ENCODE results near the gene TSHZ3. TPM values are rescaled to one million over a fixed set of nuclear protein-coding genes. Genes with fewer than 3 reads are reported as not detected.

Gene TSHZ3
- total RNA-seq, 1 experiment from 2014 or later, result 0.05 TPM

- no peak for ATAC-seq
- TF ChIP-seq MAX (IDR thresholded peaks at IDR 0.05) (no peak), SIN3A (IDR thresholded peaks at IDR 0.05; ENCODE audit: low read depth) (no peak), ZNF274 (IDR thresholded peaks at IDR 0.05; ENCODE audit: low read depth, low read length) (no peak), SRF (IDR thresholded peaks at IDR 0.05; ENCODE audit: low read depth) (no peak), TCF7L2 (IDR thresholded peaks at IDR 0.05; ENCODE audit: borderline replicate concordance, extremely low read depth, insufficient read depth, insufficient read length) (no peak), FOSL1 (IDR thresholded peaks at IDR 0.05; ENCODE audit: low read depth) (no peak), CBX3 (IDR thresholded peaks at IDR 0.05; ENCODE audit: low read depth) (no peak), CEBPB (IDR thresholded peaks at IDR 0.05; ENCODE audit: low read depth) (no peak), EZH2phosphoT487 (IDR thresholded peaks at IDR 0.05; ENCODE audit: borderline replicate concordance) (no peak), POLR2A (IDR thresholded peaks at IDR 0.05; ENCODE audit: borderline replicate concordance, extremely low read depth, insufficient read depth, insufficient read length) (no peak), EZH2 (IDR thresholded peaks at IDR 0.05) (no peak), SP1 (IDR thresholded peaks at IDR 0.05; ENCODE audit: low read depth) (no peak), JUND (IDR thresholded peaks at IDR 0.05) (no peak), ELF1 (IDR thresholded peaks at IDR 0.05; ENCODE audit: borderline replicate concordance, low read depth) (no peak), EGR1 (IDR thresholded peaks at IDR 0.05; ENCODE audit: low read depth) (no peak), POLR2AphosphoS5 (IDR thresholded peaks at IDR 0.05; ENCODE audit: low read depth, low read length) (no peak)
- TF ChIP-seq, protein P1, sequence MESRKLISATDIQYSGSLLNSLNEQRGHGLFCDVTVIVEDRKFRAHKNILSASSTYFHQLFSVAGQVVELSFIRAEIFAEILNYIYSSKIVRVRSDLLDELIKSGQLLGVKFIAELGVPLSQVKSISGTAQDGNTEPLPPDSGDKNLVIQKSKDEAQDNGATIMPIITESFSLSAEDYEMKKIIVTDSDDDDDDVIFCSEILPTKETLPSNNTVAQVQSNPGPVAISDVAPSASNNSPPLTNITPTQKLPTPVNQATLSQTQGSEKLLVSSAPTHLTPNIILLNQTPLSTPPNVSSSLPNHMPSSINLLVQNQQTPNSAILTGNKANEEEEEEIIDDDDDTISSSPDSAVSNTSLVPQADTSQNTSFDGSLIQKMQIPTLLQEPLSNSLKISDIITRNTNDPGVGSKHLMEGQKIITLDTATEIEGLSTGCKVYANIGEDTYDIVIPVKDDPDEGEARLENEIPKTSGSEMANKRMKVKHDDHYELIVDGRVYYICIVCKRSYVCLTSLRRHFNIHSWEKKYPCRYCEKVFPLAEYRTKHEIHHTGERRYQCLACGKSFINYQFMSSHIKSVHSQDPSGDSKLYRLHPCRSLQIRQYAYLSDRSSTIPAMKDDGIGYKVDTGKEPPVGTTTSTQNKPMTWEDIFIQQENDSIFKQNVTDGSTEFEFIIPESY (IDR thresholded peaks at IDR 0.05; ENCODE audit: extremely low read depth, insufficient replicate concordance, low read length), result no peak
- TF ChIP-seq, protein P2, sequence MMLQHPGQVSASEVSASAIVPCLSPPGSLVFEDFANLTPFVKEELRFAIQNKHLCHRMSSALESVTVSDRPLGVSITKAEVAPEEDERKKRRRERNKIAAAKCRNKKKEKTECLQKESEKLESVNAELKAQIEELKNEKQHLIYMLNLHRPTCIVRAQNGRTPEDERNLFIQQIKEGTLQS (IDR thresholded peaks at IDR 0.05), result no peak
- BruUV-seq (replicated peaks), result no TSS peak
- no peak overlapping the region for H3K27ac ChIP-seq (ENCODE audit: low read depth, low read length)
- no peak overlapping the region for H3K4me3 ChIP-seq (replicated peaks in 1 of 2; ENCODE audit: low read depth in 1 of 2, low read length in 2 of 2)
- H3K4me2 ChIP-seq (ENCODE audit: low read length), result no peak overlapping the region
- no peaks in the 10 kb centered on the region for H4K20me1 ChIP-seq (ENCODE audit: insufficient read depth)
- no peak for DNase-seq (ENCODE audit: low read depth, low spot score)
- no peak overlapping the region for H3K9ac ChIP-seq (ENCODE audit: low read length)
- intact Hi-C loops (cut with micrococcal nuclease), result no loop called here
- ChIA-PET RAD21 (ENCODE audit: low non-redundant PET in 1 of 2, low total read pairs in 2 of 2, uncharacterized antibody in 2 of 2, unreplicated experiment in 2 of 2) (no interaction called here), CTCF (no interaction called here), POLR2A (no interaction called here)
- H3K36me3 ChIP-seq (ENCODE audit: control insufficient read depth in 1 of 2, insufficient read depth in 2 of 2, low read length in 2 of 2), result no peaks in the 10 kb centered on the region
- H2AFZ ChIP-seq (ENCODE audit: low read depth, low read length, poor library complexity, severe bottlenecking), result no peak overlapping the region
- peaks cover 10 to 20% of the 10 kb centered on the region in 2 experiments; a peak in 3 of 4 replicates for H3K9me3 ChIP-seq (ENCODE audit: control insufficient read depth in 1 of 2, insufficient read depth in 1 of 2, low read depth in 1 of 2, low read length in 2 of 2)
- H3K9me2 ChIP-seq (ENCODE audit: insufficient read depth), result no peaks in the 10 kb centered on the region
- H3K27me3 ChIP-seq (ENCODE audit: insufficient read depth, low read length), result no peaks in the 10 kb centered on the region
- H3K79me2 ChIP-seq (ENCODE audit: insufficient read depth, low read length), result no peaks in the 10 kb centered on the region
- H3K4me1 ChIP-seq (ENCODE audit: control insufficient read depth in 1 of 2, insufficient read depth in 2 of 2, low read length in 2 of 2), result no peaks in the 10 kb centered on the region
Measured at GRCh38 chr19:31253526-31254179, 95.6 kb downstream of the TSHZ3 start.

Data from HCT116 (cell line).